Stimulated activated naive CD8-positive, alpha-beta T cell treated with anti-CD3 and anti-CD28 coated beads, Interleukin-15, Interleukin-2, amounts not matched to agents 100 U/mL and 50 U/mL, for 24 hours (primary cell): ENCODE results near the gene OR10A4.
"Not testable (repeated sequence)": the region's sequence is repeated elsewhere in the genome, so short reads cannot be mapped to it uniquely, and the experiment has no call there.

ENCODE experiments used
- ATAC-seq: fragments of 150-1000 bp; cut with Tn5 transposase; one replicate; pipeline ENCODE4 v1.10.0; 2021
- DNase-seq: peaks from one replicate; pipeline ENCODE4 v3.0.0; 2021

OR10A4 gene

GRCh38 chr11:6898911-6899310, 22.5 kb downstream of the OR10A4 start:
- no peak for ATAC-seq
- DNase-seq = no peak

- ATAC-seq = no peak
- no peak for DNase-seq
These were observed 24.0 kb downstream of the OR10A4 start for GRCh38 chr11:6900327-6900999.

- not testable (repeated sequence) for DNase-seq, ATAC-seq
These were observed 28.4 kb downstream of the OR10A4 start for GRCh38 chr11:6904804-6905203.

GRCh38 chr11:6911378-6911777, 35.0 kb downstream of the OR10A4 start:
- ATAC-seq (no peak), DNase-seq (no peak)

- DNase-seq = no peak
These were observed 35.5 kb downstream of the OR10A4 start for GRCh38 chr11:6911948-6912347.

GRCh38 chr11:6919698-6920097, 43.3 kb downstream of the OR10A4 start:
- ATAC-seq = no peak
- DNase-seq = no peak

More at GRCh38 chr11:6911948-6912347, 35.5 kb downstream of the OR10A4 start:
- ATAC-seq = no peak

- no peak for DNase-seq
- ATAC-seq = no peak
These were observed 44.3 kb downstream of the OR10A4 start, which contains the start of gene OR2D3 for GRCh38 chr11:6920702-6921101. Gene OR2D3 (plus strand): TSS chr11:6921002. CDS start chr11:6921002, 0 bp downstream.

- no peak for ATAC-seq
- DNase-seq = no peak
These were observed 48.7 kb downstream of the OR10A4 start for GRCh38 chr11:6925007-6925577.

- ATAC-seq = no peak
- DNase-seq = no peak
These were observed 49.3 kb downstream of the OR10A4 start for GRCh38 chr11:6925636-6926207.

GRCh38 chr11:6926208-6927029, 50.0 kb downstream of the OR10A4 start, which contains the start of gene ZNF215:
Gene ZNF215 (plus strand): TSS chr11:6926426. CDS start chr11:6932273, 5,847 bp downstream.
- DNase-seq (peak; percentile 46), ATAC-seq (peak; percentile 46)

GRCh38 chr11:6927030-6927617, 50.7 kb downstream of the OR10A4 start:
- DNase-seq (no peak), ATAC-seq (peak; percentile 9)
